HUES48 (cell line): ENCODE measurements around the gene SKI.
A peak's percentile ranks its signal among the peaks of the same experiment; 100 is the strongest.

ENCODE experiments used
- H3K27ac ChIP-seq: one replicate; pipeline ENCODE4 v1.7.0; 2013; ENCODE audit warnings: low read depth, low read length, inconsistent platforms
- H3K27me3 ChIP-seq: 2 replicates; pipeline ENCODE4 v1.6.1; 2013; ENCODE audit warnings: mild to moderate bottlenecking, low read length; ENCODE audit not compliant: control insufficient read depth, insufficient read depth
- H3K36me3 ChIP-seq: 2 replicates; pipeline ENCODE4 v1.6.1; 2013; ENCODE audit warnings: low read length; ENCODE audit not compliant: control insufficient read depth, insufficient read depth
- H3K4me1 ChIP-seq: 2 replicates; pipeline ENCODE4 v1.6.1; 2013; ENCODE audit warnings: mild to moderate bottlenecking, low read length; ENCODE audit not compliant: control insufficient read depth, insufficient read depth
- H3K4me3 ChIP-seq: 2 replicates; pipeline ENCODE4 v1.5.1; 2013; ENCODE audit warnings: mild to moderate bottlenecking, low read depth, low read length
- H3K9ac ChIP-seq: 2 replicates; pipeline ENCODE4 v1.6.1; 2013; ENCODE audit warnings: mild to moderate bottlenecking, low read depth, low read length, moderate library complexity
- H3K9me3 ChIP-seq: 2 replicates; pipeline ENCODE4 v1.6.1; 2013; ENCODE audit warnings: low read length; ENCODE audit not compliant: control insufficient read depth, insufficient read depth

SKI gene

GRCh38 chr1:2194898-2195673, 33.0 kb upstream of the SKI start:
- Histone ChIP-seq H3K4me1 (peaks cover 12% of the 10 kb centered on the region), H3K4me3 (peak overlapping the region; percentile 62), H3K27me3 (no peaks in the 10 kb centered on the region), H3K36me3 (peaks cover 8% of the 10 kb centered on the region; the same call in 1 of the 2 replicates), H3K27ac (peak overlapping the region; percentile 84), H3K9ac (no peak overlapping the region), H3K9me3 (no peaks in the 10 kb centered on the region)

- Histone ChIP-seq H3K9ac (no peak overlapping the region), H3K4me3 (no peak overlapping the region), H3K9me3 (no peaks in the 10 kb centered on the region), H3K27me3 (no peaks in the 10 kb centered on the region), H3K36me3 (peaks cover 8% of the 10 kb centered on the region; the same call in 1 of the 2 replicates), H3K27ac (no peak overlapping the region), H3K4me1 (peaks cover 10% of the 10 kb centered on the region)
Observed at GRCh38 chr1:2195785-2196184, 32.3 kb upstream of the SKI start.

- no peak overlapping the region for H3K9ac ChIP-seq
- H3K4me3 ChIP-seq: no peak overlapping the region
- no peak overlapping the region for H3K27ac ChIP-seq
- peaks cover 8% of the 10 kb centered on the region; the same call in 1 of the 2 replicates for H3K36me3 ChIP-seq
- peaks cover 10% of the 10 kb centered on the region for H3K4me1 ChIP-seq
- no peaks in the 10 kb centered on the region for H3K27me3 ChIP-seq
- H3K9me3 ChIP-seq: no peaks in the 10 kb centered on the region
Observed at GRCh38 chr1:2196901-2197638, 31.0 kb upstream of the SKI start.

GRCh38 chr1:2197707-2198165, 30.4 kb upstream of the SKI start:
- Histone ChIP-seq H3K27me3 (no peaks in the 10 kb centered on the region), H3K36me3 (0 out of 2 replicates have a peak, but pooled peaks cover 4% of the 10 kb centered on the region), H3K27ac (no peak overlapping the region), H3K4me3 (no peak overlapping the region), H3K4me1 (peaks cover 10% of the 10 kb centered on the region), H3K9me3 (no peaks in the 10 kb centered on the region), H3K9ac (no peak overlapping the region)

GRCh38 chr1:2198571-2198970, 29.5 kb upstream of the SKI start:
- H3K27ac ChIP-seq: no peak overlapping the region
- no peaks in the 10 kb centered on the region for H3K36me3 ChIP-seq
- no peak overlapping the region for H3K9ac ChIP-seq
- no peaks in the 10 kb centered on the region for H3K27me3 ChIP-seq
- no peak overlapping the region for H3K4me3 ChIP-seq
- no peaks in the 10 kb centered on the region for H3K9me3 ChIP-seq
- peaks cover 4% of the 10 kb centered on the region; the same call in 1 of the 2 replicates for H3K4me1 ChIP-seq

- Histone ChIP-seq H3K4me1 (peaks cover 8% of the 10 kb centered on the region; the same call in 1 of the 2 replicates), H3K9ac (no peak overlapping the region), H3K27ac (no peak overlapping the region), H3K36me3 (no peaks in the 10 kb centered on the region), H3K4me3 (peak overlapping the region; percentile 64), H3K27me3 (no peaks in the 10 kb centered on the region), H3K9me3 (no peaks in the 10 kb centered on the region)
Observed at GRCh38 chr1:2199042-2199810, 28.9 kb upstream of the SKI start.

GRCh38 chr1:2200308-2200943, 27.7 kb upstream of the SKI start:
- H3K9ac ChIP-seq: no peak overlapping the region

GRCh38 chr1:2201062-2201461, 27.1 kb upstream of the SKI start:
- H3K4me1 ChIP-seq: peaks cover 10% of the 10 kb centered on the region; the same call in 1 of the 2 replicates
- no peak overlapping the region for H3K9ac ChIP-seq
- no peak overlapping the region for H3K27ac ChIP-seq
- no peaks in the 10 kb centered on the region for H3K36me3 ChIP-seq
- no peak overlapping the region for H3K4me3 ChIP-seq
- no peaks in the 10 kb centered on the region for H3K9me3 ChIP-seq
- peaks cover 4% of the 10 kb centered on the region; the same call in 1 of the 2 replicates for H3K27me3 ChIP-seq

More at GRCh38 chr1:2200308-2200943, 27.7 kb upstream of the SKI start:
- Histone ChIP-seq H3K36me3 (no peaks in the 10 kb centered on the region), H3K4me3 (no peak overlapping the region), H3K27ac (no peak overlapping the region), H3K27me3 (no peaks in the 10 kb centered on the region), H3K9me3 (no peaks in the 10 kb centered on the region), H3K4me1 (peaks cover 10% of the 10 kb centered on the region; the same call in 1 of the 2 replicates)

GRCh38 chr1:2202008-2202575, 26.0 kb upstream of the SKI start:
- Histone ChIP-seq H3K9me3 (no peaks in the 10 kb centered on the region), H3K27ac (no peak overlapping the region), H3K36me3 (no peaks in the 10 kb centered on the region), H3K9ac (no peak overlapping the region), H3K27me3 (peaks cover 7% of the 10 kb centered on the region; the same call in 1 of the 2 replicates), H3K4me3 (no peak overlapping the region), H3K4me1 (peaks cover 10% of the 10 kb centered on the region; the same call in 1 of the 2 replicates)
